Ovary (tissue), 9 donors: ENCODE data around the gene TENM4. TPM values are rescaled to one million over a fixed set of nuclear protein-coding genes. Genes with fewer than 3 reads are reported as not detected.

Experiments used
- DNase-seq, 5 donors: peaks; one replicate each; pipeline ENCODE4 v3.0.0-alpha.2; 2019 to 2020
- H3K27ac ChIP-seq, 2 donors: fragments of 200-600 bp; one replicate each; pipeline versions ENCODE4 v1.5.1 to v1.8.0; 2019 to 2022
- H3K27me3 ChIP-seq: fragments of 200-600 bp; one replicate; pipeline ENCODE4 v1.8.0; 2022
- H3K36me3 ChIP-seq: fragments of 200-600 bp; sonication (generic); one replicate; pipeline ENCODE4 v1.5.1; 2019
- H3K4me1 ChIP-seq: one replicate; pipeline ENCODE4 v1.8.1; 2013; ENCODE audit warnings: mild to moderate bottlenecking, moderate library complexity; ENCODE audit not compliant: insufficient read depth
- H3K4me3 ChIP-seq: fragments of 200-600 bp; sonication (generic); one replicate; pipeline ENCODE4 v1.5.1; 2017
- H3K9me3 ChIP-seq, 2 donors: fragments of 200-600 bp in 1 of 2; sonication (generic) in 1 of 2; one replicate each; pipeline versions ENCODE4 v1.5.1 to v1.8.1; 2013 to 2019; ENCODE audit warnings: mild to moderate bottlenecking in 1 of 2, moderate library complexity in 1 of 2
- CTCF ChIP-seq, 3 donors: fragments of 450-650 bp in 2 of 3; fragments of 200-600 bp in 1 of 3; IDR thresholded peaks; one replicate each; pipeline versions ENCODE4 v1.5.1 to v1.8.0; 2016 to 2022; ENCODE audit warnings: antibody characterized with exemption in 3 of 3, mild to moderate bottlenecking in 1 of 3
- EP300 ChIP-seq: sonication (generic); formaldehyde crosslinking; IDR thresholded peaks from one replicate; pipeline ENCODE4 v1.6.1; 2017; ENCODE audit warnings: antibody characterized with exemption
- POLR2A ChIP-seq: fragments of 450-650 bp; IDR thresholded peaks from one replicate; pipeline ENCODE4 v1.6.1; 2017; ENCODE audit warnings: antibody characterized with exemption, mild to moderate bottlenecking, moderate library complexity
- WGBS, 3 donors: extraction: QIAGEN DNeasy Blood & Tissue Kit in 1 of 3; methylation state at CpG; one replicate each; pipeline versions ENCODE4 v1.1.5 to v1.1.7; 2013 to 2017; 5-methylcytosine and 5-hydroxymethylcytosine counted together
- intact Hi-C, 4 donors: fragments of 100-400 bp; cut with DNase I; formaldehyde crosslinking; loops; one replicate each; pipeline versions ENCODE4 v1.11.0 to v1.15.1; 2022 to 2023
- polyA plus RNA-seq, 2 donors: library from polyadenylated mRNA; stranded (reverse); fragments of 200-250 nt in 1 of 2; fragments of 350-450 nt in 1 of 2; fragmentation: Illumina TruSeq in 1 of 2; extraction: RNeasy Lipid Tissue Mini Kit (QIAGEN cat#74804) in 1 of 2; gene quantifications; one replicate each; pipeline ENCODE4 v1.2.3, GENCODE V29; 2013 to 2014
- total RNA-seq, 7 donors: library from RNA; depleted of rRNA in 2 of 7; stranded (reverse); fragments of >200 nt in 2 of 7; fragmentation: NEBNext Ultra II Directional in 3 of 7; extraction: Animal tissue kit (Norgen Biotek cat#: 25700) in 3 of 7; gene quantifications; one replicate each; pipeline versions ENCODE4 v1.1.0 to v1.2.4, GENCODE V29; 2016 to 2023
- donor health status: DM: no; HTN: no; CAD: no; lungs with moderate emphysema.
- donor health status: DM: no; HTN: no; CAD: no.
- donor health status: Bipolar disorder and iron deficiency.
- donor health status: DM: yes; HTN: yes; CAD: no.
- donor health status: DM: no; HTN: no; CAD: no.
- donor health status: DM: yes; HTN: yes; CAD: no.

TENM4 gene
- total and polyA plus RNA-seq, 9 donors, result 11.0 to 206 (median 107) TPM

- Histone ChIP-seq H3K4me3 (no peak overlapping the region), H3K27ac (no peak overlapping the region), H3K9me3 (no peaks in the 10 kb centered on the region), H3K4me1 (no peaks in the 10 kb centered on the region), H3K36me3 (no peaks in the 10 kb centered on the region), H3K27me3 (no peaks in the 10 kb centered on the region)
- intact Hi-C loops, result no loop called here
- WGBS, 3 donors, result 69 to 84% (median 71%) methylated on average over 8 of the region's 8 CpGs
- TF ChIP-seq POLR2A, result no peak
- no peak for TF ChIP-seq CTCF (IDR thresholded peaks at IDR 0.05)
- TF ChIP-seq EP300, result no peak
- DNase-seq, result no peak
These were observed 673.5 kb downstream of the TENM4 start for GRCh38 chr11:78767027-78767932.

GRCh38 chr11:78764946-78765345 is 675.9 kb downstream of the TENM4 start:
- no peaks in the 10 kb centered on the region for H3K9me3 ChIP-seq
- H3K27ac ChIP-seq, result no peak overlapping the region
- DNase-seq, result no peak
- H3K36me3 ChIP-seq, result no peaks in the 10 kb centered on the region
- WGBS, 3 donors, result 58 to 68% (median 59%) methylated on average over 4 of the region's 4 CpGs
- TF ChIP-seq CTCF (IDR thresholded peaks at IDR 0.05), result no peak
- TF ChIP-seq EP300, result no peak
- no peak for TF ChIP-seq POLR2A
- no peak overlapping the region for H3K4me3 ChIP-seq
- no peaks in the 10 kb centered on the region for H3K27me3 ChIP-seq
- intact Hi-C loops, result no loop called here
- no peaks in the 10 kb centered on the region for H3K4me1 ChIP-seq

- DNase-seq, result no peak
- TF ChIP-seq POLR2A, result no peak
- TF ChIP-seq EP300, result no peak
- TF ChIP-seq CTCF (IDR thresholded peaks at IDR 0.05), result no peak
- no peaks in the 10 kb centered on the region for H3K4me1 ChIP-seq
- no peak overlapping the region for H3K4me3 ChIP-seq
- intact Hi-C loops, result no loop called here
- WGBS, 3 donors, result 92 to 97% (median 97%) methylated on average over 4 of the region's 4 CpGs
- H3K27me3 ChIP-seq, result no peaks in the 10 kb centered on the region
- no peak overlapping the region for H3K27ac ChIP-seq
- no peaks in the 10 kb centered on the region for H3K9me3 ChIP-seq
- no peaks in the 10 kb centered on the region for H3K36me3 ChIP-seq
These were observed 677.2 kb downstream of the TENM4 start for GRCh38 chr11:78763664-78764063.

GRCh38 chr11:78762105-78762504 is 678.7 kb downstream of the TENM4 start:
- Histone ChIP-seq H3K27ac (no peak overlapping the region), H3K27me3 (no peaks in the 10 kb centered on the region), H3K36me3 (no peaks in the 10 kb centered on the region), H3K4me1 (no peaks in the 10 kb centered on the region), H3K4me3 (no peak overlapping the region), H3K9me3 (no peaks in the 10 kb centered on the region)
- no peak for DNase-seq
- intact Hi-C loops, result no loop called here
- 87 to 96% (median 95%) methylated on average over 3 of the region's 3 CpGs for WGBS, 3 donors
- TF ChIP-seq CTCF (IDR thresholded peaks at IDR 0.05) (no peak), EP300 (no peak), POLR2A (no peak)
